ENCODE data around the gene THBD. TPM values are rescaled to one million over a fixed set of nuclear protein-coding genes. Genes with fewer than 3 reads are reported as not detected.

The THBD gene
- total RNA-seq, 4 donors from 2014 or later, result 12.0 to 77.4 (median 39.5) TPM

DNA sequence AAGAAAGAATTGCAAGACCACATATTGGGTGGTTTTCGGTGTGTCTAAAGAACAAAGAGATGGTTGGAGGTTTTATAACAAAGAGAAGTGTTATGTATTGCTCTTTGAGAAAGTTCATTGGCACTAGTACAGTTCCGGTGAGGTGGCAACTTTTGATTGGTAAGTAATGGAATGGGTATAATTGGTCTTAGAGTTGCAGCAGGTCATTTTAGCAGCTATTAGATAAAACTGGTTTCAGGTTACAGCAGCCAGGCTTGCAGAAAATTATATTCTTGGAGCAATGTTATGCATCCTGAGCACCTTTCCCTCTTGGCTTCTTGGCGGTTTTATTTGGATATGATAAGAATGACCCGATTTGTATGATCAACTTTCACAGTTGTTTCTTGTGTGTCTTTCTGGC is 26.6 kb downstream of the THBD start:
- Histone ChIP-seq H3K27me3 (no peaks in the 10 kb centered on the region), H3K4me3 (no peak overlapping the region), H3K4me1 (no peaks in the 10 kb centered on the region), H3K36me3 (no peaks in the 10 kb centered on the region), H3K9me3 (no peaks in the 10 kb centered on the region), H3K27ac (no peak overlapping the region)
- TF ChIP-seq POLR2AphosphoS5 (IDR thresholded peaks at IDR 0.05) (no peak), EP300 (IDR thresholded peaks at IDR 0.05) (no peak), POLR2A (IDR thresholded peaks at IDR 0.05) (no peak)
- TF ChIP-seq, protein P1, sequence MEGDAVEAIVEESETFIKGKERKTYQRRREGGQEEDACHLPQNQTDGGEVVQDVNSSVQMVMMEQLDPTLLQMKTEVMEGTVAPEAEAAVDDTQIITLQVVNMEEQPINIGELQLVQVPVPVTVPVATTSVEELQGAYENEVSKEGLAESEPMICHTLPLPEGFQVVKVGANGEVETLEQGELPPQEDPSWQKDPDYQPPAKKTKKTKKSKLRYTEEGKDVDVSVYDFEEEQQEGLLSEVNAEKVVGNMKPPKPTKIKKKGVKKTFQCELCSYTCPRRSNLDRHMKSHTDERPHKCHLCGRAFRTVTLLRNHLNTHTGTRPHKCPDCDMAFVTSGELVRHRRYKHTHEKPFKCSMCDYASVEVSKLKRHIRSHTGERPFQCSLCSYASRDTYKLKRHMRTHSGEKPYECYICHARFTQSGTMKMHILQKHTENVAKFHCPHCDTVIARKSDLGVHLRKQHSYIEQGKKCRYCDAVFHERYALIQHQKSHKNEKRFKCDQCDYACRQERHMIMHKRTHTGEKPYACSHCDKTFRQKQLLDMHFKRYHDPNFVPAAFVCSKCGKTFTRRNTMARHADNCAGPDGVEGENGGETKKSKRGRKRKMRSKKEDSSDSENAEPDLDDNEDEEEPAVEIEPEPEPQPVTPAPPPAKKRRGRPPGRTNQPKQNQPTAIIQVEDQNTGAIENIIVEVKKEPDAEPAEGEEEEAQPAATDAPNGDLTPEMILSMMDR (IDR thresholded peaks at IDR 0.05), result no peak
- no peak for ATAC-seq
- WGBS, 2 donors (ENCODE audit: low coverage in 1 of 2), result 60 to 87% methylated on average over 4 of the region's 4 CpGs

DNA sequence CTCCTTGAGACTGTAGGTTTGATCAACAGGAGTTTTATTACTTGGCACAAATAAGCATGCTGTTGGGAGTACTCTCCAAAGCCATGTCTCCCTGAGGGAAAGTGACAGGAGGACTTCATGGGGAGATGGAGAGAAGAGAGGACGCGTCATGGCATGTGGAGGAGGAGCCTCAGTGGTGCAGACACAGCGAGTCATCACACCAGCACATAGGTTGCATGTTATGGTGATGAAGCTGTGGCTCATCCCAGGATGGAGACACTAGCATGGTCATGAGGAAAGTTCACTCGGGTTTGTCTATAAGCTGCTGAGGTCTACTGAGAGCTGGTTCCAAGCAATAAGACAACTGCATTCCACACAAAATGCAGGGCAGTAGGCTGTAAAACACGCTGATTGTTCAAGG is 27.5 kb downstream of the THBD start:
- H3K36me3 ChIP-seq, result no peaks in the 10 kb centered on the region
- no peak for TF ChIP-seq EP300 (IDR thresholded peaks at IDR 0.05)
- TF ChIP-seq POLR2A (IDR thresholded peaks at IDR 0.05), result no peak
- TF ChIP-seq POLR2AphosphoS5 (IDR thresholded peaks at IDR 0.05), result no peak
- TF ChIP-seq, protein P1 (IDR thresholded peaks at IDR 0.05), result no peak
- ATAC-seq, result no peak
- no peaks in the 10 kb centered on the region for H3K9me3 ChIP-seq
- 86 to 98% methylated on average over 5 of the region's 5 CpGs for WGBS, 2 donors (ENCODE audit: low coverage in 1 of 2)
- H3K27me3 ChIP-seq, result no peaks in the 10 kb centered on the region
- H3K4me3 ChIP-seq, result no peak overlapping the region
- H3K4me1 ChIP-seq, result no peaks in the 10 kb centered on the region
- H3K27ac ChIP-seq, result no peak overlapping the region

DNA sequence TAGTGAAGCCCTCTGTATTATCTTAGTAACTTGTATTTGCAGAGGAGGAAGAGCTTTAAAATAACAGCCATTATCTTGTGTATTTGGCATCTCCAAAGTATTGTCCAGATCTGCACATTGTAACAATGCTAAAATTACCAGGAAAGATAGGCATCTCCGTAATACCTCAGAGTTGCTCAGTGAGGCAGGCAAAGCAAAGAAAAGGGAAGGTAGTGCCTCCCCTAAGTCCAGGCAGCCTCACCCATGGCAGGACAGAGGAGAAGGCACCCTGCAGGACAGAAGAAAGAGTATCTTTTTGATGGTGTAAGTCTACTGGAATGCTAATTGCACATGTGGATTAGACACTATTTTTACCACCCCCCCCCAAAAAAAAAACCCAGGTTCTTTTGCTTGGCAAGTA is 27.9 kb downstream of the THBD start:
- no peak overlapping the region for H3K27ac ChIP-seq
- no peaks in the 10 kb centered on the region for H3K36me3 ChIP-seq
- WGBS, 2 donors (ENCODE audit: low coverage in 1 of 2), result 64 to 71% methylated on average over 1 of the region's 1 CpG
- no peaks in the 10 kb centered on the region for H3K27me3 ChIP-seq
- H3K9me3 ChIP-seq, result no peaks in the 10 kb centered on the region
- TF ChIP-seq, protein P1 (IDR thresholded peaks at IDR 0.05), result no peak
- TF ChIP-seq EP300 (IDR thresholded peaks at IDR 0.05) (no peak), POLR2A (IDR thresholded peaks at IDR 0.05) (no peak), POLR2AphosphoS5 (IDR thresholded peaks at IDR 0.05) (no peak)
- ATAC-seq, result no peak
- H3K4me3 ChIP-seq, result no peak overlapping the region
- H3K4me1 ChIP-seq, result no peaks in the 10 kb centered on the region

DNA sequence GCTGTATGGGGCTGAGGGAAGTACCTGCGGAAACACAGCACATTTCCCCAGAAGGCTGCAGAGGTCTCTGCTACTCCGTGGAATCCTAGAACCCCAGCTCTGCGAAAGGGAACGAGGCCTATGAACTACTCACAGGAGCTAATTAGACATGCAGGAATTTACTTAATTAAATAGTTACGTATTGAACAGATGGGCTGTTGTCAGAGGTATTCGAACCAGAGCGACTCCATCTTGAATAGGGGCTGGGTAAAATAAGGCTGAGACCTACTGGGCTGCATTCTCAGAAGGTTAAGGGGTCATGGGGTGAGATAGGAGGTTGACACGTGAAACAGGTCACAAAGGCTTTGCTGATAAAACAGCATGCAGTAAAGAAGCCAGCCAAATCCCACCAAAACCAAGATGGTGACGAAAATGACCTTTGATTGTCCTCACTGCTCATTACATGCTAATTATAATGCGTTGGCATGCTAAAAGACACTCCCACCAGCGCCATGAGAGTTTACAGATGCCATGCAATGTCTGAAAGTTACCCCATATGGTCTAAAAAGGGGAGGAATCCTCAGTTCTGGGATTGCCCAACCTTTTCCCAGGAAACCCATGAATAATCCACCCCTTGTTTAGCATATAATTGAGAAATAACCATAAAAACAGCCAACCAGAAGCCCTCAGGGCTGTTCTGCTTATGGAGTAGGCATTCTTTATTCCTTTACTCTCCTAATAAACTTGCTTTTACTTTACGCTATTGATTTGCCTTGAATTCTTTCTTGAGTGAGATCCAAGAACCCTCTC is 29.0 kb downstream of the THBD start:
- TF ChIP-seq EP300 (IDR thresholded peaks at IDR 0.05) (no peak), POLR2AphosphoS5 (IDR thresholded peaks at IDR 0.05) (no peak), POLR2A (IDR thresholded peaks at IDR 0.05) (no peak)
- TF ChIP-seq, protein P1 (IDR thresholded peaks at IDR 0.05), result no peak
- Histone ChIP-seq H3K4me1 (no peaks in the 10 kb centered on the region), H3K9me3 (no peaks in the 10 kb centered on the region), H3K4me3 (no peak overlapping the region), H3K27me3 (no peaks in the 10 kb centered on the region), H3K27ac (no peak overlapping the region), H3K36me3 (no peaks in the 10 kb centered on the region)
- no peak for ATAC-seq
- 80 to 90% methylated on average over 11 of the region's 12 CpGs for WGBS, 2 donors (ENCODE audit: low coverage in 1 of 2)

DNA sequence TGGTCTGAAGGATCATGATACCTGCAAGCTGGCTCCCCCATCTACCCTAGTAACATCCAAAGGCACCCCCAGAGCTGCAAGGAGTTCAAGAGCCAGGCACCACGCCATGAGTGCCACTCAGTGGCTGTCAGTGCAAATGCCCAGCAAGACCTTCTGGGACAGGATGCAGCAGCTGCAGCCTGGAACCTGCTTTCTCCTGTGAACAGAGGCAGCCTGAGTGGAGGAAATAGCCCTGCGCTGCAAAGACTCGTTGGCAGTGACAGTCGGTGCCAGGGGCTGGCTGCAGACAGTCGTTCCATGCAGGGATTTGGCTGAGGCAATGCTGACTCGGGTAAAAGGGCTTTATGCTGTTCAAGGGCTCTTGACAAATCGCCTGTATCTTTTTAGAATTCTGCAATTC is 30.1 kb downstream of the THBD start:
- Histone ChIP-seq H3K4me1 (no peaks in the 10 kb centered on the region), H3K27me3 (no peaks in the 10 kb centered on the region), H3K4me3 (no peak overlapping the region), H3K27ac (no peak overlapping the region), H3K9me3 (no peaks in the 10 kb centered on the region), H3K36me3 (no peaks in the 10 kb centered on the region)
- TF ChIP-seq, protein P1 (IDR thresholded peaks at IDR 0.05), result no peak
- TF ChIP-seq POLR2AphosphoS5 (IDR thresholded peaks at IDR 0.05), result no peak
- no peak for TF ChIP-seq EP300 (IDR thresholded peaks at IDR 0.05)
- no peak for TF ChIP-seq POLR2A (IDR thresholded peaks at IDR 0.05)
- WGBS, 2 donors (ENCODE audit: low coverage in 1 of 2), result 53 to 80% methylated on average over 1 to 2 of the region's 7 CpGs
- ATAC-seq, result no peak
